Activated CD8-positive, alpha-beta T cell treated with anti-CD3 and anti-CD28 coated beads for 36 hours (primary cell): Measurements from ENCODE around the gene CTSD. TPM values are rescaled to one million over a fixed set of nuclear protein-coding genes. Genes with fewer than 3 reads are reported as not detected.

Experiments used
- ATAC-seq: fragments of 200-7000 bp; cut with Tn5 transposase; one replicate; pipeline ENCODE4 v1.10.0; 2021; ENCODE audit warnings: mild to moderate bottlenecking, moderate library complexity
- CTCF ChIA-PET: fragments of 350-600 bp; sonication (Branson Sonifier 250); formaldehyde crosslinking; loops from one replicate; lab custom pipeline; 2021; ENCODE audit warnings: antibody characterized with exemption; lab: Charles Lee
- POLR2A ChIA-PET: fragments of 350-600 bp; sonication (Branson Sonifier 250); formaldehyde crosslinking; loops from one replicate; lab custom pipeline; 2021; ENCODE audit warnings: antibody characterized with exemption; lab: Charles Lee
- DNase-seq: peaks from one replicate; pipeline ENCODE4 v3.0.0-alpha.2; 2020
- H3K27ac Mint-ChIP-seq: one replicate; pipeline ENCODE4 v1.8.0; 2021; ENCODE audit warnings: mild to moderate bottlenecking, mixed read lengths
- H3K27me3 Mint-ChIP-seq: one replicate; pipeline ENCODE4 v1.8.0; 2021; ENCODE audit warnings: mixed read lengths
- H3K36me3 Mint-ChIP-seq: one replicate; pipeline ENCODE4 v1.8.0; 2021; ENCODE audit warnings: low read depth, mixed read lengths
- H3K4me1 Mint-ChIP-seq: one replicate; pipeline ENCODE4 v1.8.0; 2021; ENCODE audit warnings: low read depth, mixed read lengths
- H3K4me3 Mint-ChIP-seq: one replicate; pipeline ENCODE4 v1.8.0; 2021; ENCODE audit warnings: mild to moderate bottlenecking, moderate library complexity, mixed read lengths
- H3K9me3 Mint-ChIP-seq: one replicate; pipeline ENCODE4 v1.8.0; 2021; ENCODE audit warnings: mixed read lengths
- intact Hi-C: fragments of 100-400 bp; cut with micrococcal nuclease; formaldehyde crosslinking; loops from one replicate; pipeline ENCODE4 v1.10.0; 2022
- total RNA-seq, 2 experiments: library from RNA; stranded (reverse); gene quantifications; one replicate each; pipeline ENCODE4 v1.2.3, GENCODE V29; 2021
- TF ChIP-seq, protein P1 (sequence below): fragments of 200-600 bp; IDR thresholded peaks from one replicate; pipeline ENCODE4 v1.8.0; 2022; ENCODE audit warnings: antibody characterized with exemption, mild to moderate bottlenecking

CTSD gene
- total RNA-seq, 2 experiments from 2014 or later = 44.9 to 45.6 TPM

DNA sequence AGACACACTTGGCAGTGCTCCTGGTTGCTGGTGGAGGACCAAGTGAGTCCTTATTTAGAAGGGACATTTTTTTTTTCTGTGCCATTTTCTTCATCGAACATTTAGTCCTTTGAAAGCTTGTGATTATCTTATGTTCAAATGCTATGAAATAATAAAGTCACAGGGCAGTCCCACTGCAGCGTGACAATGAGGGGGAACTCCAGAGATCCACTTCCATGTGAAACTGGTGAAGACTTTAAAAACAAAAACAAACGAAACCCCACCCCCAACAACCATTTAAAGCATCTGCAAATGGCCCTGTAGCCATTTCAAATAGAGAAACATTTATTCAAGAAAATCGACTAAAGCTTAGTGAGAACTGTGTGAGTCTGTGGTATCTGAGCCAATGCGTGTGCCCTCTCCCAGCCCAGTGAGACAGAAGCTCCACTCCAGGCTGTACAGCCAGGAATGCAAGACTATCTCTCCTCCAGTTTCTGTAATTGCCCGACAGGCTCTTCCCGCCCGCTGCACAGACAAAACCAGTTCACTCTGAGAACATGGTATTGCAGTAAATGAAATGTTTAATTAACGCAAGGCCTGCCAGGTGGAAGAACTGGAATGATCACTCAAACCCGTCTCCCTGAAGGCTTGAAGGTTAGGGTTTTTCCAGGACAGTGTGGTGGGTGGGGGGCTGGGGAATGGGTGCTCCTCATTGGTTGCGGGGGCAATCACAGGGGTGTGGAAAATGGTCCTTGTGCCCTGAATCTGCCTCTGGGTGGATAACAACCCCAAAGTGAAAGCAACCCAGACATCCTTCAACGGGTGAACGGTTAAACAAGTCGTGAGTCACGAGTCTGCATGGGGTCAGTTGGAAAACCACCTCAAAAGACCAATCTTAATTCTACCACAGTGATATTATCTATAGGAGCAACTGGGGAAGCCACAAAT is 58.3 kb downstream of the CTSD start:
- DNase-seq = no peak
- ChIA-PET POLR2A (no interaction called here), CTCF (interaction anchor here (4.1 to 4.5 kb wide), 2 partner anchors 12 to 127 kb away, joined by 40 to 41 read pairs; no protein-coding TSS in a partner anchor)
- Mint-ChIP-seq H3K4me3 (no peak overlapping the region), H3K36me3 (peaks cover 2% of the 10 kb centered on the region), H3K9me3 (peaks cover 5% of the 10 kb centered on the region), H3K27me3 (no peaks in the 10 kb centered on the region), H3K4me1 (peaks cover 14% of the 10 kb centered on the region), H3K27ac (no peak overlapping the region)
- no peak for ATAC-seq
- TF ChIP-seq, protein P1, sequence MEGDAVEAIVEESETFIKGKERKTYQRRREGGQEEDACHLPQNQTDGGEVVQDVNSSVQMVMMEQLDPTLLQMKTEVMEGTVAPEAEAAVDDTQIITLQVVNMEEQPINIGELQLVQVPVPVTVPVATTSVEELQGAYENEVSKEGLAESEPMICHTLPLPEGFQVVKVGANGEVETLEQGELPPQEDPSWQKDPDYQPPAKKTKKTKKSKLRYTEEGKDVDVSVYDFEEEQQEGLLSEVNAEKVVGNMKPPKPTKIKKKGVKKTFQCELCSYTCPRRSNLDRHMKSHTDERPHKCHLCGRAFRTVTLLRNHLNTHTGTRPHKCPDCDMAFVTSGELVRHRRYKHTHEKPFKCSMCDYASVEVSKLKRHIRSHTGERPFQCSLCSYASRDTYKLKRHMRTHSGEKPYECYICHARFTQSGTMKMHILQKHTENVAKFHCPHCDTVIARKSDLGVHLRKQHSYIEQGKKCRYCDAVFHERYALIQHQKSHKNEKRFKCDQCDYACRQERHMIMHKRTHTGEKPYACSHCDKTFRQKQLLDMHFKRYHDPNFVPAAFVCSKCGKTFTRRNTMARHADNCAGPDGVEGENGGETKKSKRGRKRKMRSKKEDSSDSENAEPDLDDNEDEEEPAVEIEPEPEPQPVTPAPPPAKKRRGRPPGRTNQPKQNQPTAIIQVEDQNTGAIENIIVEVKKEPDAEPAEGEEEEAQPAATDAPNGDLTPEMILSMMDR = no peak
- intact Hi-C loops = no loop called here

DNA sequence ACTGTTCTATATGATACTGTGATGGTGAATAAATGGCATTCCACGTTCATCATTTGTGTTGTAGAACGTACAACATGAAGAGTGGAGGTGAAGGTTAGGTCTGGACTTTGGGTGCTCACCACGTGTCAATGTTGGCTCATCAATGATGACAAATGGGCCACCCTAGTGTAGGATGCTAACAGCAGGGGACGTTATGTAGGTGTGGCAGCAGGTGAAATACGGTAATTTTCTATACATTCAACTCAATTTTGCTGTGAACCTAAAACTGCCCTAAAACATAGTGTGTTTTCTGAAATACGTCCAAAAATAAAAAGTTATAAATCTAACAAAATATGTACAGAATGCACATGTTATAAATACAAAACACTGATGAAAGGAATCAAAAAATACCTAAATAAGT is 60.6 kb downstream of the CTSD start:
- H3K4me3 Mint-ChIP-seq = no peak overlapping the region
- no peaks in the 10 kb centered on the region for H3K27me3 Mint-ChIP-seq
- ATAC-seq (no peak), DNase-seq (no peak)
- TF ChIP-seq, protein P1 = no peak
- H3K27ac Mint-ChIP-seq = no peak overlapping the region
- CTCF ChIA-PET = interaction anchor here (2.1 to 5.9 kb wide), 2 partner anchors 10 to 50 kb away, joined by 12 to 27 read pairs; no protein-coding TSS in a partner anchor
- H3K36me3 Mint-ChIP-seq = peaks cover 2% of the 10 kb centered on the region
- H3K9me3 Mint-ChIP-seq = peaks cover 5% of the 10 kb centered on the region
- POLR2A ChIA-PET = interaction anchor here (0.6 kb wide), 1 partner anchor 109 kb away, joined by 3 read pairs; no protein-coding TSS in a partner anchor
- peaks cover 18% of the 10 kb centered on the region for H3K4me1 Mint-ChIP-seq
- intact Hi-C loops = no loop called here

Other genes with a start within 250 kb of the CTSD start
- 1 to 10 TPM; 1.4 to 2.0 TPM for gene DUSP8, start 191.7 kb downstream of the CTSD start, total RNA-seq
- gene KRTAP5-1, start 178.6 kb downstream of the CTSD start, total RNA-seq = not detected
- not detected for gene KRTAP5-2, start 165.6 kb downstream of the CTSD start, total RNA-seq
- gene KRTAP5-3, start 155.5 kb downstream of the CTSD start, total RNA-seq = not detected
- not detected for gene KRTAP5-4, start 141.8 kb downstream of the CTSD start, total RNA-seq
- not detected for gene KRTAP5-5, start 134.2 kb downstream of the CTSD start, total RNA-seq
- gene KRTAP5-6, start 66.7 kb downstream of the CTSD start, total RNA-seq = not detected
- under 1 TPM; 0.07 to 0.31 TPM for gene IFITM10, start 13.3 kb downstream of the CTSD start, total RNA-seq
- gene SYT8, start 71.1 kb upstream of the CTSD start, total RNA-seq = not detected
- under 1 TPM in 1 of 2 experiments, not detected in 1; 0.92 TPM for gene TNNI2, start 75.1 kb upstream of the CTSD start, total RNA-seq
- 100 to 1,000 TPM; 247 to 251 TPM for gene LSP1, start 89.2 kb upstream of the CTSD start, total RNA-seq
- gene PRR33, start 128.0 kb upstream of the CTSD start, total RNA-seq = under 1 TPM; 0.16 to 0.20 TPM
- 1 to 10 TPM; 4.9 to 5.4 TPM for gene TNNT3, start 155.8 kb upstream of the CTSD start, total RNA-seq
- 100 to 1,000 TPM; 134 to 145 TPM for gene MRPL23, start 183.4 kb upstream of the CTSD start, total RNA-seq
- not detected for gene H19, start 233.9 kb upstream of the CTSD start, total RNA-seq